Osteoblast (primary cell): ENCODE measurements around the gene SRPK2. TPM values are rescaled to one million over a fixed set of nuclear protein-coding genes. Genes with fewer than 3 reads are reported as not detected.
A peak's percentile ranks its signal among the peaks of the same experiment; 100 is the strongest.
"Not testable (repeated sequence)": the region's sequence is repeated elsewhere in the genome, so short reads cannot be mapped to it uniquely, and the experiment has no call there.

Experiments used
- DNase-seq: peaks from one replicate; pipeline ENCODE4 v3.0.0; 2011; ENCODE audit warnings: low spot score, mixed read lengths; ENCODE audit not compliant: insufficient read length; ENCODE audit errors: missing footprints
- H2AFZ ChIP-seq: 2 replicates; pipeline ENCODE4 v1.6.0; 2011; ENCODE audit warnings: mild to moderate bottlenecking, low read length
- H3K27ac ChIP-seq: 2 replicates; pipeline ENCODE4 v1.5.1; 2011; ENCODE audit warnings: mild to moderate bottlenecking, low read depth, low read length, moderate library complexity
- H3K27me3 ChIP-seq: 2 replicates; pipeline ENCODE4 v1.6.0; 2012; ENCODE audit warnings: mild to moderate bottlenecking, control low read depth, inconsistent platforms, low read length, moderate library complexity; ENCODE audit not compliant: insufficient read depth
- H3K36me3 ChIP-seq: 2 replicates; pipeline ENCODE4 v1.5.1; 2011; ENCODE audit warnings: mild to moderate bottlenecking, low read length, control low read depth, moderate library complexity; ENCODE audit not compliant: insufficient read depth
- H3K4me1 ChIP-seq: 2 replicates; pipeline ENCODE4 v1.5.1; 2011; ENCODE audit warnings: mild to moderate bottlenecking, low read length, control low read depth, moderate library complexity; ENCODE audit not compliant: insufficient read depth
- H3K4me2 ChIP-seq: 2 replicates; pipeline ENCODE4 v1.6.0; 2011; ENCODE audit warnings: mild to moderate bottlenecking, low read length; ENCODE audit not compliant: insufficient read depth
- H3K4me3 ChIP-seq: fragments of 200-600 bp; sonication (generic); 3 replicates; pipeline ENCODE4 v1.5.1; 2012; ENCODE audit warnings: mild to moderate bottlenecking, low read length, inconsistent platforms; ENCODE audit not compliant: insufficient read depth
- H3K79me2 ChIP-seq: 2 replicates; pipeline ENCODE4 v1.6.0; 2012; ENCODE audit warnings: mild to moderate bottlenecking, low read length, control low read depth, inconsistent platforms; ENCODE audit not compliant: insufficient read depth
- H3K9me3 ChIP-seq: 2 replicates; pipeline ENCODE4 v1.5.1; 2011; ENCODE audit warnings: low read depth, low read length, control low read depth
- H4K20me1 ChIP-seq: 2 replicates; pipeline ENCODE4 v1.6.0; 2012; ENCODE audit warnings: mild to moderate bottlenecking, low read length, control low read depth; ENCODE audit not compliant: insufficient read depth
- CTCF ChIP-seq: IDR thresholded peaks from 2 replicates; pipeline ENCODE4 v1.5.1; 2011; ENCODE audit warnings: mild to moderate bottlenecking, low read depth, low read length, moderate library complexity; ENCODE audit errors: extremely low read depth
- total RNA-seq: library from RNA; depleted of rRNA; stranded (reverse); fragments of >200 nt; gene quantifications from 2 replicates; pipeline ENCODE4 v1.2.3, GENCODE V29; 2012

SRPK2 gene
- total RNA-seq, 1 donor = 82.2 TPM

GRCh38 chr7:105352901-105353668 lies 35.6 kb downstream of the SRPK2 start:
- peaks cover 35% of the 10 kb centered on the region for H4K20me1 ChIP-seq
- DNase-seq = no peak
- no peak for TF ChIP-seq CTCF
- H3K27ac ChIP-seq = peak overlapping the region; percentile 80
- H3K79me2 ChIP-seq = peaks cover 78% of the 10 kb centered on the region
- no peak overlapping the region for H3K4me3 ChIP-seq
- H3K36me3 ChIP-seq = no peaks in the 10 kb centered on the region
- no peak overlapping the region for H2AFZ ChIP-seq
- H3K4me2 ChIP-seq = peak overlapping the region; percentile 66
- peaks cover 33% of the 10 kb centered on the region for H3K4me1 ChIP-seq
- no peaks in the 10 kb centered on the region for H3K9me3 ChIP-seq
- no peaks in the 10 kb centered on the region for H3K27me3 ChIP-seq

GRCh38 chr7:105352018-105352612 lies 36.6 kb downstream of the SRPK2 start:
- Histone ChIP-seq H3K36me3 (no peaks in the 10 kb centered on the region), H3K4me2 (peak overlapping the region; percentile 66), H3K9me3 (no peaks in the 10 kb centered on the region), H3K4me3 (peak overlapping the region; percentile 24), H3K27ac (peak overlapping the region; percentile 80), H3K27me3 (no peaks in the 10 kb centered on the region), H3K79me2 (peaks cover 76% of the 10 kb centered on the region), H4K20me1 (peaks cover 42% of the 10 kb centered on the region), H3K4me1 (peaks cover 33% of the 10 kb centered on the region), H2AFZ (peak overlapping the region; percentile 28)
- DNase-seq = peak; percentile 82
- no peak for TF ChIP-seq CTCF

- peak overlapping the region; percentile 45 for H3K27ac ChIP-seq
- H2AFZ ChIP-seq = no peak overlapping the region
- peaks cover 45% of the 10 kb centered on the region for H4K20me1 ChIP-seq
- H3K36me3 ChIP-seq = no peaks in the 10 kb centered on the region
- peaks cover 77% of the 10 kb centered on the region for H3K79me2 ChIP-seq
- no peak overlapping the region for H3K4me3 ChIP-seq
- no peak for TF ChIP-seq CTCF
- H3K27me3 ChIP-seq = no peaks in the 10 kb centered on the region
- H3K4me2 ChIP-seq = no peak overlapping the region
- peaks cover 33% of the 10 kb centered on the region for H3K4me1 ChIP-seq
- H3K9me3 ChIP-seq = no peaks in the 10 kb centered on the region
- no peak for DNase-seq
These were observed 37.8 kb downstream of the SRPK2 start for GRCh38 chr7:105350906-105351305.

- Histone ChIP-seq H4K20me1 (peaks cover 37% of the 10 kb centered on the region), H3K79me2 (peaks cover 75% of the 10 kb centered on the region)
These were observed 40.5 kb downstream of the SRPK2 start for GRCh38 chr7:105348177-105348576.

More at GRCh38 chr7:105348177-105348576, 40.5 kb downstream of the SRPK2 start:
- not testable (repeated sequence) for H3K27me3 ChIP-seq, H2AFZ ChIP-seq, H3K9me3 ChIP-seq, H3K4me3 ChIP-seq, DNase-seq, H3K36me3 ChIP-seq, H3K27ac ChIP-seq, H3K4me2 ChIP-seq
- peaks cover 20% of the 10 kb centered on the region for H3K4me1 ChIP-seq
